DMS79 treated with DMSO at 0.1 percent for 48 hours (cell line): ENCODE results near the gene IGF2R.
"Not testable (repeated sequence)": the region's sequence is repeated elsewhere in the genome, so short reads cannot be mapped to it uniquely, and the experiment has no call there.

ENCODE experiments used
- DNase-seq: peaks from one replicate; lab custom pipeline; 2025; lab: John Stamatoyannopoulos, UW

Gene IGF2R

GRCh38 chr6:160124007-160124406, 155.1 kb downstream of the IGF2R start:
- DNase-seq = no peak

- no peak for DNase-seq
Measured at GRCh38 chr6:160124605-160125004, 155.7 kb downstream of the IGF2R start.

GRCh38 chr6:160125105-160125504, 156.2 kb downstream of the IGF2R start:
- not testable (repeated sequence) for DNase-seq

GRCh38 chr6:160127270-160128124, 158.6 kb downstream of the IGF2R start:
- no peak for DNase-seq

- DNase-seq = no peak
Measured at GRCh38 chr6:160128125-160128683, 159.3 kb downstream of the IGF2R start.

GRCh38 chr6:160128879-160129516, 160.1 kb downstream of the IGF2R start:
- DNase-seq = no peak

- no peak for DNase-seq
Measured at GRCh38 chr6:160129881-160130615, 161.2 kb downstream of the IGF2R start.

- no peak for DNase-seq
Measured at GRCh38 chr6:160130729-160131484, 162.0 kb downstream of the IGF2R start.

- no peak for DNase-seq
Measured at GRCh38 chr6:160131636-160132296, 162.9 kb downstream of the IGF2R start.

- no peak for DNase-seq
Measured at GRCh38 chr6:160132297-160132637, 163.4 kb downstream of the IGF2R start.

GRCh38 chr6:160132776-160133338, 164.0 kb downstream of the IGF2R start:
- no peak for DNase-seq

GRCh38 chr6:160133441-160134336, 164.8 kb downstream of the IGF2R start:
- no peak for DNase-seq

GRCh38 chr6:160134337-160134751, 165.5 kb downstream of the IGF2R start:
- DNase-seq = not testable (repeated sequence)

GRCh38 chr6:160134779-160135547, 166.1 kb downstream of the IGF2R start:
- no peak for DNase-seq

GRCh38 chr6:160135907-160136655, 167.2 kb downstream of the IGF2R start:
- no peak for DNase-seq

- no peak for DNase-seq
Measured at GRCh38 chr6:160137130-160137988, 168.5 kb downstream of the IGF2R start.
